Measurements from ENCODE around the gene ZNF740.

Gene ZNF740

DNA sequence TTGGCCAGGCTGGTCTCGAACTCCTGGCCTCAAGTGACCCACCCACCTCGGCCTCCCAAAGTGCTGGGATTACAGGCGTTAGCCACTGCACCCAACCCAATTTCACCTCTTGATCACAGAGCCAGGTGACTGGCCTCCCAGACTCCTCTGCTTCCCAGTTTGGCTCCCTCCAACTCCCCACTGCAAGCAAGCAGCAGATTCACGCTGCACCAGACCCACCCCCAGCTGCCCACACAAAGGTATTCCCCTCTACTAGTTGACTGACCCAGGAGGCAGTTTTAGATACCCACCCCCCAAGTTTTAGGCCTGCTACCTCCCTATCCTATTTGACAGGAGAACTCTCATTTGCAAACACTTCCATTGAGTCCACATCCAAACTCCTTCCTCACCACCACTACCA is 46.3 kb downstream of the ZNF740 start:
- Histone ChIP-seq H3K79me2 (ENCODE audit: insufficient read depth, low read length) (no peaks in the 10 kb centered on the region), H3K9me3 (ENCODE audit: low read length) (no peaks in the 10 kb centered on the region), H3K4me2 (ENCODE audit: low read length) (no peak overlapping the region), H3F3A (ENCODE audit: insufficient read depth, low read length) (no peaks in the 10 kb centered on the region), H3K27me3 (ENCODE audit: insufficient read depth, low read length) (peaks cover 3% of the 10 kb centered on the region), H3K4me3 (ENCODE audit: low read depth, low read length, poor library complexity, severe bottlenecking) (no peak overlapping the region), H2AFZ (ENCODE audit: low read length) (no peak overlapping the region), H4K20me1 (ENCODE audit: insufficient read depth, low read length) (no peaks in the 10 kb centered on the region), H3K4me1 (ENCODE audit: insufficient read depth, low read length, severe bottlenecking) (peaks cover 4% of the 10 kb centered on the region), H3K9ac (ENCODE audit: low read length) (no peak overlapping the region), H3K27ac (ENCODE audit: low read depth, low read length, poor library complexity, severe bottlenecking) (no peak overlapping the region), H3K9me2 (ENCODE audit: low read depth, low read length) (no peaks in the 10 kb centered on the region), H3K36me3 (ENCODE audit: insufficient read depth, low read length) (no peaks in the 10 kb centered on the region)
- no peak for TF ChIP-seq EZH2 (IDR thresholded peaks at IDR 0.05; ENCODE audit: borderline replicate concordance, low read length)
- TF ChIP-seq, protein P1, sequence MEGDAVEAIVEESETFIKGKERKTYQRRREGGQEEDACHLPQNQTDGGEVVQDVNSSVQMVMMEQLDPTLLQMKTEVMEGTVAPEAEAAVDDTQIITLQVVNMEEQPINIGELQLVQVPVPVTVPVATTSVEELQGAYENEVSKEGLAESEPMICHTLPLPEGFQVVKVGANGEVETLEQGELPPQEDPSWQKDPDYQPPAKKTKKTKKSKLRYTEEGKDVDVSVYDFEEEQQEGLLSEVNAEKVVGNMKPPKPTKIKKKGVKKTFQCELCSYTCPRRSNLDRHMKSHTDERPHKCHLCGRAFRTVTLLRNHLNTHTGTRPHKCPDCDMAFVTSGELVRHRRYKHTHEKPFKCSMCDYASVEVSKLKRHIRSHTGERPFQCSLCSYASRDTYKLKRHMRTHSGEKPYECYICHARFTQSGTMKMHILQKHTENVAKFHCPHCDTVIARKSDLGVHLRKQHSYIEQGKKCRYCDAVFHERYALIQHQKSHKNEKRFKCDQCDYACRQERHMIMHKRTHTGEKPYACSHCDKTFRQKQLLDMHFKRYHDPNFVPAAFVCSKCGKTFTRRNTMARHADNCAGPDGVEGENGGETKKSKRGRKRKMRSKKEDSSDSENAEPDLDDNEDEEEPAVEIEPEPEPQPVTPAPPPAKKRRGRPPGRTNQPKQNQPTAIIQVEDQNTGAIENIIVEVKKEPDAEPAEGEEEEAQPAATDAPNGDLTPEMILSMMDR (IDR thresholded peaks at IDR 0.05; ENCODE audit: low read length): no peak

DNA sequence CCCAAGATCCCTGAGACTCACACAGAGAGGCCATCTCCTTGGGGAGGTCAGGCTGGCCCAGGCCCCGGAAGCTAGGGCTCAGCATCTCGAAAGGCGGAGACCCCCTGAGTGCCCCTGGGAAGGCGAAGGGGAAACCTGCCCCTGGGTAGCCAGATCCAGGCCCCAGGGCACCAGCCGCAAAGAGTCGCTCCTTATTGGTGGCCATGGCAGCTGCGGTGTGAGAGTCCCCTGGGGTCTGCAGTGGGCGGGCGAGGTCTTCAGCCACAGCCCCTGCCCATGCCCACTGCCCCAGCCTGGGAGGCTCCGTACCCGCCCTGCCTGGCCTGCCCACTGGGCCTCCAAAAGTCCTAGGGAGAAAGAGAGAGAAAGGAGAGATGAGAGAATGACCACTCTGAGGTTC is 46.8 kb downstream of the ZNF740 start:
- Histone ChIP-seq H3K79me2 (ENCODE audit: insufficient read depth, low read length) (no peaks in the 10 kb centered on the region), H3K36me3 (ENCODE audit: insufficient read depth, low read length) (no peaks in the 10 kb centered on the region), H3K9ac (ENCODE audit: low read length) (no peak overlapping the region), H4K20me1 (ENCODE audit: insufficient read depth, low read length) (no peaks in the 10 kb centered on the region), H3K4me3 (ENCODE audit: low read depth, low read length, poor library complexity, severe bottlenecking) (no peak overlapping the region), H3K4me1 (ENCODE audit: insufficient read depth, low read length, severe bottlenecking) (peaks cover under 1% of the 10 kb centered on the region), H3K4me2 (ENCODE audit: low read length) (no peak overlapping the region), H3K9me3 (ENCODE audit: low read length) (no peaks in the 10 kb centered on the region), H3K9me2 (ENCODE audit: low read depth, low read length) (no peaks in the 10 kb centered on the region), H2AFZ (ENCODE audit: low read length) (no peak overlapping the region), H3F3A (ENCODE audit: insufficient read depth, low read length) (no peaks in the 10 kb centered on the region), H3K27ac (ENCODE audit: low read depth, low read length, poor library complexity, severe bottlenecking) (no peak overlapping the region), H3K27me3 (ENCODE audit: insufficient read depth, low read length) (peaks cover 3% of the 10 kb centered on the region)
- no peak for TF ChIP-seq EZH2 (IDR thresholded peaks at IDR 0.05; ENCODE audit: borderline replicate concordance, low read length)
- TF ChIP-seq, protein P1 (IDR thresholded peaks at IDR 0.05; ENCODE audit: low read length): no peak

DNA sequence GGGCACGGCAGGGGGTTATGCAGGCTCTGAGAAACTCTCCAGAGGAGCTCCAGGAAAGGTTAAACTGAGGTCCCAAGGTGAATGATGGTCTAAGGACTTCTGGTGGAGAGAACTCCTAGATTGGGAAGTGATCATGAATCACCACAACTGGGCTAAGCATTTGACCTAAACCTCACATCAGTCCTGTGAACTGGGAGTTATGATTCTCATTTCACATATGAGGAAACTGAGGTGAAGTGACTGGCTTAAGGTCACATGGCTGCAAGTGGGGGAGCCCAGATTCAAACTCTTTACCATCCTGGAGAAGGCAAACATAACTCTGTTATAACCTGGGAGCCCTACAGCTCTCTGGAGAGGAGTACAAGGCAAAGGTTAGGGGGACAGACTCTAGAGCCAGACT is 47.3 kb downstream of the ZNF740 start:
- no peak overlapping the region for H3K27ac ChIP-seq (ENCODE audit: low read depth, low read length, poor library complexity, severe bottlenecking)
- no peaks in the 10 kb centered on the region for H3K9me3 ChIP-seq (ENCODE audit: low read length)
- H3K27me3 ChIP-seq (ENCODE audit: insufficient read depth, low read length): peaks cover 3% of the 10 kb centered on the region
- H3K9me2 ChIP-seq (ENCODE audit: low read depth, low read length): no peaks in the 10 kb centered on the region
- no peak overlapping the region for H3K9ac ChIP-seq (ENCODE audit: low read length)
- H3F3A ChIP-seq (ENCODE audit: insufficient read depth, low read length): no peaks in the 10 kb centered on the region
- H3K4me3 ChIP-seq (ENCODE audit: low read depth, low read length, poor library complexity, severe bottlenecking): no peak overlapping the region
- no peak overlapping the region for H3K4me2 ChIP-seq (ENCODE audit: low read length)
- H4K20me1 ChIP-seq (ENCODE audit: insufficient read depth, low read length): no peaks in the 10 kb centered on the region
- no peak overlapping the region for H2AFZ ChIP-seq (ENCODE audit: low read length)
- no peak for TF ChIP-seq EZH2 (IDR thresholded peaks at IDR 0.05; ENCODE audit: borderline replicate concordance, low read length)
- no peaks in the 10 kb centered on the region for H3K79me2 ChIP-seq (ENCODE audit: insufficient read depth, low read length)
- H3K4me1 ChIP-seq (ENCODE audit: insufficient read depth, low read length, severe bottlenecking): peaks cover 6% of the 10 kb centered on the region
- no peaks in the 10 kb centered on the region for H3K36me3 ChIP-seq (ENCODE audit: insufficient read depth, low read length)

DNA sequence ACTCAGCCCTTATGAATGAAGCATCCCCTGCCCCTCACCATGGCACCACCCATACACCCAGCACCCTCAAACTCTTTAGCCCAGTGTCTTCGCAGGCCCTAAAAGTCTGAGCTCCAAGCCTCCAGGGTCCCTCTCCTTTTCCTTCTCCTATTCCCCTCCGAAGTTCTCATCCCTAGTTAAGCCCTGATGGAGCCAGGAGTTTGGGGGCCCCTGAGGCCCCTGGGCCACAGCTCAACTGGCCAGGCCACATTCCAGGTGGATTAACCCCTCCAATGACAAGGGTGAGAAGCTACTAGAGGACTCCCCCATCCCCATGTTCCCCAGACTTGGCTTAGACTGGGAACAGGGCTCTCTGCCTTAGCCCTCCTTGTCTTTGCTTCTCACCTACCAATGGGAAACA is 48.9 kb downstream of the ZNF740 start:
- Histone ChIP-seq H3K27ac (ENCODE audit: low read depth, low read length, poor library complexity, severe bottlenecking) (no peak overlapping the region), H3K4me2 (ENCODE audit: low read length) (no peak overlapping the region)

More for the DNA sequence above, 48.9 kb downstream of the ZNF740 start:
- Histone ChIP-seq H2AFZ (ENCODE audit: low read length) (no peak overlapping the region), H4K20me1 (ENCODE audit: insufficient read depth, low read length) (no peaks in the 10 kb centered on the region), H3K4me3 (ENCODE audit: low read depth, low read length, poor library complexity, severe bottlenecking) (no peak overlapping the region), H3K27me3 (ENCODE audit: insufficient read depth, low read length) (peaks cover 3% of the 10 kb centered on the region; the same call in 1 of the 2 replicates), H3K9me2 (ENCODE audit: low read depth, low read length) (no peaks in the 10 kb centered on the region), H3F3A (ENCODE audit: insufficient read depth, low read length) (no peaks in the 10 kb centered on the region), H3K4me1 (ENCODE audit: insufficient read depth, low read length, severe bottlenecking) (peaks cover 6% of the 10 kb centered on the region), H3K36me3 (ENCODE audit: insufficient read depth, low read length) (no peaks in the 10 kb centered on the region), H3K9me3 (ENCODE audit: low read length) (no peaks in the 10 kb centered on the region), H3K79me2 (ENCODE audit: insufficient read depth, low read length) (no peaks in the 10 kb centered on the region), H3K9ac (ENCODE audit: low read length) (no peak overlapping the region)
- TF ChIP-seq, protein P1 (IDR thresholded peaks at IDR 0.05; ENCODE audit: low read length): no peak
- no peak for TF ChIP-seq EZH2 (IDR thresholded peaks at IDR 0.05; ENCODE audit: borderline replicate concordance, low read length)
